Motor neuron (in vitro differentiated cells): Measurements from ENCODE around the gene ADSS1. TPM values are rescaled to one million over a fixed set of nuclear protein-coding genes. Genes with fewer than 3 reads are reported as not detected.

ENCODE experiments used
- ATAC-seq, 8 experiments: fragments of 200-7000 bp; cut with Tn5 transposase; replicated peaks in 6 of 8; 2 replicates each; pipeline ENCODE4 v1.8.0; 2021; ENCODE audit warnings: mild to moderate bottlenecking in 8 of 8, moderate library complexity in 8 of 8
- H3K27ac ChIP-seq, 2 donors: fragments of 250-450 bp; sonication (Bioruptor Pico); 2 replicates each; pipeline ENCODE4 v1.9.0; 2021; ENCODE audit warnings: antibody characterized with exemption in 2 of 2, mild to moderate bottlenecking in 2 of 2, moderate library complexity in 1 of 2
- H3K4me1 ChIP-seq, 2 donors: fragments of 250-450 bp; sonication (Bioruptor Pico); replicated peaks in 1 of 2; 2 replicates each; pipeline ENCODE4 v1.6.1; 2021; ENCODE audit warnings: antibody characterized with exemption in 2 of 2, mild to moderate bottlenecking in 2 of 2, moderate library complexity in 1 of 2
- H3K4me3 ChIP-seq, 5 donors: fragments of 250-450 bp; sonication (Bioruptor Pico); 2 replicates each; pipeline ENCODE4 v1.9.0; 2021; ENCODE audit warnings: antibody characterized with exemption in 5 of 5, mild to moderate bottlenecking in 5 of 5, moderate library complexity in 4 of 5
- WGBS, 10 experiments: fragments of 450-650 bp; shearing (Covaris generic); methylation state at CpG; one replicate each; pipeline ENCODE4 v1.0.0; 2022; 5-methylcytosine and 5-hydroxymethylcytosine counted together
- in situ Hi-C, 9 experiments: fragments of 400-800 bp; cut with MboI; loops; one replicate each; pipeline ENCODE4 v1.15.0; 2021; ENCODE audit warnings: low sequenced_read_pairs in 9 of 9, low pct_unique_long_range_greater_than_20kb in 2 of 9; ENCODE audit not compliant: unreplicated experiment in 9 of 9
- total RNA-seq, 8 experiments: library from RNA; unstranded; fragments of 300-600 nt; gene quantifications; 2 replicates each; pipeline versions ENCODE4 v1.2.3 to v1.2.4, GENCODE V29; 2022

ADSS1 gene
- total RNA-seq, 8 experiments from 2014 or later, result 2.0 to 13.3 (median 3.1) TPM

GRCh38 chr14:104689881-104690711 is 33.9 kb upstream of the ADSS1 start:
- 0 to 13% (median 6%) methylated on average over 1 to 6 of the region's 50 CpGs; no CpG with 5 or more reads in 4 of the 10 experiments for WGBS, 10 experiments
- Histone ChIP-seq H3K27ac (peak overlapping the region in 1 of 2 donors; percentile 63), H3K4me3 (peak overlapping the region; percentile 25 to 50 (median 38)), H3K4me1 (peaks cover 30 to 45% of the 10 kb centered on the region in 2 donors)
- peak; percentile 4 to 28 (median 14) for ATAC-seq
- in situ Hi-C loops, result no loop called here

DNA sequence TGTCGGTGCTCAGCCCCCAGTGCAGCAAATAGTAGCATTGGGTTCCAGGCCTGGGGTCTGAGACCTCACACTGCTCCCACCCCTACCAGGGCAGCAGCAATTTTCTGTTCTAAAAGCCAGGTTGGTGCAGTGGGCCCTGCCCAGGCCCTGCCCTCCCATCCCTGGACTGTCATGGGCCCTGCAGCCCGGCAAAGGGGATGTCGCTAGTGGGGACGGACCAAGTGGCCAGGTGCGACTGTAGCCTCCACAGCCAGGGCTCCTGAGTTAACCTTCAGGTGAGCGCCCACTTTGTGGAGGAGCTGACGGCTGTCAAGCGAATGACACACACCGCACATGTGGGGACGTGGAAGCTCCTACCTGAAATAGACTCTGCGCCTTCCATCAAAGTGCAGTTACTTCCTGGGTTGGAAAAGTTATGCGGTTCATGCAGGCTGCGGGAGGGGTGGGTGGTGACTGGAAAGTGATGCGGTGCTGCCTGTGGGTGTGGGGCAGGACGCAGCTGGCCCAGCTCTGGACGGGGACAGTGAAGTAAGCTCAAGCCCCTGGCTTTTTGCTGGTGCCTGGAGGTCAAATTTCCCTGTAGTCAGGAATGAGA is 33.1 kb upstream of the ADSS1 start:
- in situ Hi-C loops, result no loop called here
- Histone ChIP-seq H3K4me3 (peak overlapping the region in 1 of 5 donors; percentile 50), H3K27ac (no peak overlapping the region), H3K4me1 (peaks cover 31 to 49% of the 10 kb centered on the region in 2 donors)
- 50 to 100% (median 78%) methylated on average over 1 to 5 of the region's 16 CpGs; no CpG with 5 or more reads in 5 of the 10 experiments for WGBS, 10 experiments
- no peak for ATAC-seq

- H3K4me3 ChIP-seq, result no peak overlapping the region
- peaks cover 31 to 49% of the 10 kb centered on the region in 2 donors for H3K4me1 ChIP-seq
Measured at GRCh38 chr14:104691546-104692260, 32.3 kb upstream of the ADSS1 start.

GRCh38 chr14:104692261-104692938 is 31.6 kb upstream of the ADSS1 start:
- 60 to 100% (median 88%) methylated on average over 1 to 3 of the region's 15 CpGs; no CpG with 5 or more reads in 6 of the 10 experiments for WGBS, 10 experiments
- no peak for ATAC-seq
- peaks cover 31 to 49% of the 10 kb centered on the region in 2 donors for H3K4me1 ChIP-seq
- in situ Hi-C loops, result no loop called here
- H3K4me3 ChIP-seq, result no peak overlapping the region
- H3K27ac ChIP-seq, result no peak overlapping the region

More at GRCh38 chr14:104691546-104692260, 32.3 kb upstream of the ADSS1 start:
- 100% methylated on average over 1 of the region's 19 CpGs; no CpG with 5 or more reads in 9 of the 10 experiments for WGBS, 10 experiments
- no peak for ATAC-seq
- in situ Hi-C loops, result no loop called here
- H3K27ac ChIP-seq, result no peak overlapping the region

DNA sequence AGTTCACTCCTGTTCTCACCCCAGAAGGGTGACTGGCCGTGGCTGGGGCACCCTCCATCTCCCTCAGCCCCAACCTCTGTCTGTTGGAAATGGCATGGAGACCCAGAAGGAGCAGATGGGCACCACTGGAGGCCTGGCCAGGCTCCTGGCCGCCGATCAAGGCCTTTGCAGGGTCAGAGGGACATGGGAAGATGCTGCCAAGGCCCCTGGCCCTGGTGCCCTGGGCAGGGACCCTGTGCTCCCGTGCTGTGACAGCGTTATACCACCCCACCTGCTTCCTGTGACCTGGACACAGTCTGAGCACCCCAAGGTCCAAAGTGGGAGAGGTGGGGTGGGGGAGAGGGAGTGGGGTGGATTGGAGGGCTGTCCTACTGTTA is 31.1 kb upstream of the ADSS1 start:
- no peak overlapping the region for H3K4me3 ChIP-seq
- ATAC-seq, result no peak
- WGBS, 10 experiments, result 92 to 100% methylated on average over 1 to 2 of the region's 5 CpGs; no CpG with 5 or more reads in 8 of the 10 experiments
- in situ Hi-C loops, result no loop called here
- H3K27ac ChIP-seq, result no peak overlapping the region
- peaks cover 31 to 49% of the 10 kb centered on the region in 2 donors for H3K4me1 ChIP-seq

DNA sequence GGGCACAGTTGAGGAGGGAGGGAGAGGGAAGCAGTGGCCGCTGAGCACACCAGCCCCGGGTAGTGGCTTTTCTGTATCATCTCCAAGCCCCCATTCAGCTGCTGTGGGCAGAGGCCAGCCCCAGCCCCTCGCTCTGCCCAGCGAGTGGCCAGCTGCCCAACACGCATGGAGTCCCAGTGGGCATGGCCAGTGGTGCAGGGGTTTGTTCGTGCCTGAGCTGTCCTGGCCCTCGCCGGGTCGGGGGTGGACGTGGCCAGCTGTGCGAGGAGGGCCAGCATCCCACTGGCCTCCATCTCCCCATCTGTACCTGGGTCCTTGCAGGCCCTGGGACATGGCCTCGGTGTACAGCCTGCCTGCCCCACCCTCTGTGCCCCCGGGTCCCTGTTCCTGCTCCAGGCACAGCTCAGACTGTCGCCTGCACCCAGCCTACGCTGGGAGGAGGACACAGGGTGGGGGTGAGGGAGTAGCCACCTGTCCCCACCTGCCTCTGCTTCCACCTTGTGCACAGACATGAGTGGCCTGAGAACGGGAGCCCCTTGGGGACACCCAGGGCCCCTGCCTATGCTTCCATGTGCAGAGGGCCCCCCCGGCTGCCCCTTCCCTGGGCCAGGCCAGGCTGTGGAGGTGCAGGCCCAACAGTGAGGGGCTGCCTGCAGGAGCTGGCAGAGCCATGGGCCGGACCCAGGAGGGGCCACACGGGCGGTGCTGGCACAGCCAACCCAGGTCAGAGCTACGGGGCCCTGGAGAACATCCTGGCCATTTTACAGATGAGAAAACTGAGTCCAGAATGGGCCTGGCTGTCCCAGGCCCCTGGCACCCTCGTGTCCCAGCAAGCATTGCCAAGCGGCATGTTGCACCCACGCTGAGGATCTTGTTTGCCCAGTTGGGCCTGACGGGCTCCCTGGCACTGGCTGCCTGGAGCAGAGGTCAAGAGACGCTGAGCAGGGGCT is 30.3 kb upstream of the ADSS1 start:
- WGBS, 10 experiments, result 50 to 87% (median 73%) methylated on average over 1 to 4 of the region's 26 CpGs; no CpG with 5 or more reads in 6 of the 10 experiments
- Histone ChIP-seq H3K4me1 (peaks cover 29 to 44% of the 10 kb centered on the region in 2 donors), H3K27ac (no peak overlapping the region), H3K4me3 (no peak overlapping the region)
- no peak for ATAC-seq
- in situ Hi-C loops, result no loop called here

- 86 to 100% methylated on average over 1 to 10 of the region's 15 CpGs; no CpG with 5 or more reads in 8 of the 10 experiments for WGBS, 10 experiments
- no peak overlapping the region for H3K4me3 ChIP-seq
- peak in 5 of 8 experiments; percentile 18 to 31 (median 24) for ATAC-seq
- peaks cover 24 to 39% of the 10 kb centered on the region in 2 donors for H3K4me1 ChIP-seq
- in situ Hi-C loops, result no loop called here
- H3K27ac ChIP-seq, result no peak overlapping the region
Measured at GRCh38 chr14:104694475-104694950, 29.5 kb upstream of the ADSS1 start.

GRCh38 chr14:104694991-104695659 is 28.9 kb upstream of the ADSS1 start:
- Histone ChIP-seq H3K27ac (no peak overlapping the region), H3K4me3 (no peak overlapping the region), H3K4me1 (peaks cover 18 to 37% of the 10 kb centered on the region in 2 donors)
- peak in 5 of 8 experiments; percentile 2 to 23 (median 7) for ATAC-seq
- 30 to 100% methylated on average over 1 to 2 of the region's 19 CpGs; no CpG with 5 or more reads in 8 of the 10 experiments for WGBS, 10 experiments
- in situ Hi-C loops, result no loop called here

- H3K4me1 ChIP-seq, result peaks cover 13 to 31% of the 10 kb centered on the region in 2 donors
- H3K4me3 ChIP-seq, result no peak overlapping the region
- H3K27ac ChIP-seq, result no peak overlapping the region
- 40 to 100% (median 74%) methylated on average over 1 of the region's 6 CpGs; no CpG with 5 or more reads in 6 of the 10 experiments for WGBS, 10 experiments
- in situ Hi-C loops, result no loop called here
- ATAC-seq, result peak in 1 of 8 experiments; percentile 5
Measured at GRCh38 chr14:104695660-104696000, 28.4 kb upstream of the ADSS1 start.

GRCh38 chr14:104696671-104697316 is 27.2 kb upstream of the ADSS1 start:
- H3K27ac ChIP-seq, result no peak overlapping the region
- no peak overlapping the region for H3K4me3 ChIP-seq
- WGBS, 10 experiments, result no CpG with 5 or more reads among the region's 14 CpGs
- in situ Hi-C loops, result no loop called here
- ATAC-seq, result no peak
- peaks cover 13 to 20% of the 10 kb centered on the region in 2 donors for H3K4me1 ChIP-seq

- ATAC-seq, result peak in 3 of 8 experiments; percentile 32 to 39 (median 33)
- 90% methylated on average over 4 of the region's 10 CpGs; no CpG with 5 or more reads in 9 of the 10 experiments for WGBS, 10 experiments
- in situ Hi-C loops, result no loop called here
- H3K4me1 ChIP-seq, result peaks cover 13 to 20% of the 10 kb centered on the region in 2 donors
- no peak overlapping the region for H3K4me3 ChIP-seq
- H3K27ac ChIP-seq, result no peak overlapping the region
Measured at GRCh38 chr14:104697317-104697703, 26.7 kb upstream of the ADSS1 start.
